Activated CD4-positive, alpha-beta T cell treated with anti-CD3 and anti-CD28 coated beads, Interleukin-2, Interleukin-4, amounts not matched to agents 100 ng/mL and 50 ng/mL, durations not matched to agents 16 hours and 8 hours (primary cell): ENCODE measurements around the gene ASTL.
"Not testable (repeated sequence)": the region's sequence is repeated elsewhere in the genome, so short reads cannot be mapped to it uniquely, and the experiment has no call there.

Experiments
- DNase-seq: peaks from one replicate; pipeline ENCODE4 v3.0.0-alpha.2; 2020; ENCODE audit warnings: low spot score

ASTL gene

DNA sequence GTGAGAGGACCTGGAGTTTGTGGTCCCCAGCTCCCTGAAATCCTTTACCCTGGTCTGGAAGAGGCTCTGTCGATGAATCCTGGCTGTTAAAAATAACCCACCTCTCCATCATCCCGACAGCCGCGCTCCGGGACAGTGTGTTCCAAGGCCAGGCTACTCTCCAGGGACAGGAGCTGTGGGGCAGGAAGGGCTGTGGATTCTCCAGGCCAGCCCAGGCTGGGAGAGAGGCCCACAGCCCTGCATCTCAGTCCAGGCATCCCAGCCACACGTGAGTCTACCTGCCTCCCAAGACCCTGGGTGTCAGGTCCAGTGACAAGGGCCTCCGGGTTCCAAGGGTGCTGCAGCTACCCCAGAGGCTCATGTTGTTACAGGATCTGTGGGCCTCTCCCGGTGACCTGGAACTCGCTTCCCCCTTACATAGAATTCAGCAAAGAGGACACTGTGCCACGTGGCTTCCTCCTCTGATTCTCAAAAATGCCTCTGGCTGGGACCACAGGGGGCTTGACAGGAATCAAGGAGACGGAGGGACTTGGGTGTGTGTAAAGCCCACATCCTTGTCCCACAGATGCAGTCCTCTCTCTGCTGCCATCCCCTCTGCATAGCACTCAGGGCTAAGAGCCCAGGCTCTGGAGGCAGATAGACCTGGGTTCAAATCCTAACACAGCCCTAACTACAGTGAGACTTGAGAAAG is 39.3 kb downstream of the ASTL start:
- DNase-seq = no peak

DNA sequence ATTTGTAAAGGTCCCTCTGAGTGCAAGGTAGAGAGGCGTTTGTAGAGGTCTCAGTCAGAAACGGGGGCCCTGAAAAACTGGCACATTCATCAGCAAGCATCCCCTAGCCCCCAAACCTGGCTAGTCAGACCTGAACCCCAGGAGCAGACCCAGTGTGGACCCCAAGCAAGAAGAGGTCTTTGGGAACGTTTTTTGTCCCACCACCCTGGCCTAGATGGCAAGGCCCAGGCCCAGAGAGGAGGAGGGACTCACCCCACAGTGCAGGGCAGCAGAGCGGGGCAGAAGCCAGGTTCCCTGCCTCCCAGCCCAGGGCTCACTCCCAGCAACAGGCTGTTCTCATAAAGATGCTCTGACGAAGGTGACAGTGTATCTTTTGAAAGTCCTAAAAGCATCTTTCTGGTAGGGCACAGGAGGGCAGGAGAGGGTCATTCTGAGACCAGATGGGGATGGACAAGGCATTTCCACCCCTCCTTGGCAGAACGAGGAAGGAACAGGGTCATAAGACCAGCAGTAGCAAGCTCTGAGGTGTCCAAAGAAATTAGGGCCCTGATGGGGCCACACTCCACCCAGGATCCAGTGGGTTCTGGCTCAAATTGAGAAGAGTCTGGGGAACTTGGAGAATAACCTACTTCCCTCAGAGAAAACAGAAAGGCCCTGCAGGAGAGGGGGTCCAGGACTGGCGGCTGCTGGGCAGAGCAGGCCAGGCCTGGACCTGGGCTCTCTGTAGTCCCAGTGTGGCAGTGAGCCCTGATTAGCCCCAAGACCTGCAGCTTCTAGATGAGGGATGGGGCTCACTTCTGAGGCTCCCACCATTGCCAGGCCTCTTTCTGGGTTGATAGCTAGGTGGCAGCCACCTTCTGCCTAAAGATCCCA is 40.1 kb downstream of the ASTL start:
- DNase-seq = no peak

DNA sequence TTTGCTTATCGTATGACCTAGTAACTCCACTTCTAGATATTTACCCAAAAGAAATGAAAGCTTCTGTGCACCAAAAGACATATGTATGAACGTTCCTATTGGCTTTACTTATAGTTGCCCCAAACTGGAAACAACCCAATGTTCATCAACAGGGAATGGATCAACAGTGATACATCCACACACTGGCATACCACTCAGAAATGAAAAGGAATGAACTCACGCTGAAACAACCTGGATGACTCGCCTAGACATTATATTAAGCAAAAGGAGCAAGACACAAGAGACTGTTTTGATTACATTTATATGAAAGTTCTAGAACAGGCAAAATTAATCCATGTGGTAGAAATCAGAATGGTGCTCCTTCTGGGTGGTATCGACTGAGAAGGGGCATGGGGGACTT is 40.9 kb downstream of the ASTL start:
- no peak for DNase-seq

DNA sequence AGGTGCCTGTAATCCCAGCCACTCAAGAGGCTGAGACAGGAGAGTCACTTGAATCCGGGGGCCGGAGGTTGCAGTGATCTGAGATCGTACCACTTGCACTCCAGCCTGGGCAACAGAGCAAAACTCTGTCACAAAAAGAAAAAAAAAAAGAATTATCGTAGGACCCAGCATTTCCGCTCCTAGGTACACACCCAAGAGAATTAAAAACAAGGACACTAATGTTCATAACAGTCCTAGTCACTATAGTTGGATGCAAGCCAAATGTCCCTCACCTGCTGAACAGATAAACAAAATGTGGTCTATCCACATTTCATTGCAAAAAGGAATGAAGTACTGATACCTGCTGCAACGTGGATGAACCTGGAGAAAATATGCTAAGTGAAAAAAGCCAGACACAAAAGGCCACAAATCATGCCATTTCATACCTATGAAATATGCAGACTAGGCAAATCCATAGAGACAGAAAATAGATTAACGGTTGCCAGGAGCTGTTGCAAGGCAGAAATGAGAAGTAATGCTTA is 43.1 kb downstream of the ASTL start:
- no peak for DNase-seq

DNA sequence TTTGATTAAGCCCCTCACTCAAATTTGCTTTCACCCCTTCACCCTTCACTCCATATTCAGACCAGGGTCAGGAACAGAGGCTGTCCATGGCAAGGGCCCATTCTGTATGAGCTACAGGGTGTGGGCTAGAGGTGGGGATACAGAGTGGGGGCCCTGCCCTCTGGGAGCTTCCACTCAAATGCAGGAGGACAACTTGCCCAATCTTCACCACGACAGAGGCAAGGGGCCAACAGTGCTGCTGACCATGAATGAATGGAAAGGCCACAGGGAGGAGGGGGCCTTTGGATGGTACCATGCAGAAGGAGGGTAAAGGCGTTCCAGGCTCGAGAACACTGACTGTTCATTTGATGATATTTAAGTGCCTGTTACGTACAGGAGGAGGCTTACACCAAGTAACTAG is 44.8 kb downstream of the ASTL start:
- no peak for DNase-seq

DNA sequence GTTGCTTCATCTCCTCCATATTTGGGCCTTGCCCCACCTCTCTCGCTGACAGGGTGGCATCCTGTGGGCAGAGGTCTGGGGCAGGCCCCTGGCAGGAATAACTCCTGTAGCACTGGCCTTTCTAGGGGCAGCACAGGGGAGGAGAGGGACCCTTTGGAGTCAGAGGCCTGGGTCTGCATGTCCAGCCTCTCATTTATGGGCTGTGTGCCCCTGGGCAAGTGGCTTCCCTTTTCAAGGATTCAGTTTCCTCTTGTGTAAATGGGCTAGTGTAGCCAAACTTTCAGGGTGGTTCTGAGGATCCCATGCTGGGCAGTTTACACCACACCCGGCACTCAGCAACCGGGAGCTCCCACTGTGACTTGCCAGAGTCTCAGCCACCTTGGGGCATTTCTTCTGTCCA is 45.4 kb downstream of the ASTL start:
- DNase-seq = no peak

DNA sequence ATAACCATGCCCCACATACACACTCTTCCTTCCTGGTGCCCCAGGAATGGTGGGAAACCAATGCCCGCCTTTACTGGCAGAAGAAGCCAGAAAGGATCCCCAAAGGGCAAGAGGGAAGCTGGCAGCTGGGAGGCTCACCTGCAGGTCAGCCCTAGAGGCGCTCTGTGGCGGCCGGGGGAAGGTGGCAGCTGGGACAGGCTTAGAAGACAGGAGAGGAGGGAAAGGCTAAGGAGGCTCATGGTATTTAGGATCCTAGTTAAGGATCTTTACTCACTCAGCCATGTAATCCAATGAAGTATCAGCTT is 45.8 kb downstream of the ASTL start:
- no peak for DNase-seq

DNA sequence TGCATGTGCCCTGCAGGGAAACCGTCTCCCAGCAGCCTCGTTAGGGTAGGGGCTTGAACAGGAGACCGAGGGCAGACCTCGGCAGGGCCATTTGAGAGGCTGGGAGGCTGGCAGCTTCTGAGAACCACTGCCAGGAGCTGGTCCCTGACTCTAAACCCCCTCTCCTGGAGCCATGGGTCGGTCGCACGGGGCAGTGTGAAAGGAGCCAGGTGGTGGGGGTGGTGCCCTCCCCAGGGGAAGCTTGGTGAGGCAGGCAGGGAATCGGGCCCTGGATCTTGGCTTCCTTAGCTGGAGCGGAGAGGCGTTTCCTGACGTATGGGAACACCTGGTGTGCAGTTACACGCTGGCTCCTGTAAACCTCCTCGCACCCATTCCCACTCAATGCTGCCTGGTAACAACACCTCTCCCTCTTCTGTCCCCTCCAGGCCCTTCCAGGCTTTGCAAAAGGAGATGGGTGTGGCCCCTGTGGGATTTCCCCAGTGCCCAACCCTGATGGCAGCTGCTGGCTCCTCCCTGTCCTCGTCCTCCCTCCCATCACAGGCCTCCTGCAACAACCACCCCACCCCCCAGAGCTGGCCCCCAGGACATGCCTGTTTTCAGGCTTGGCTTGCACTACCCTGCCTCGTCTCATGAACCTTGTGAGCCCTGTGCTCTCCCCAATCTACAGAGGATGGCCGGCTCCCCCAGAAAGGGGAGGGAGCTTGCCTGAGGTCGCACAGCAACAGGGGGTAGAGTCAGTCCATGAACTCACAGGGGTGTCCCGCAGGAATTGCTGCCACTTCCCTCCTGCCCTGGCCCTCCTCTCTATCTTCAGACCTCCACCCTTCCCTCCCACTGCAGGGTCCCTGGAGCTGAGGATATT is 46.4 kb downstream of the ASTL start:
- DNase-seq = no peak

DNA sequence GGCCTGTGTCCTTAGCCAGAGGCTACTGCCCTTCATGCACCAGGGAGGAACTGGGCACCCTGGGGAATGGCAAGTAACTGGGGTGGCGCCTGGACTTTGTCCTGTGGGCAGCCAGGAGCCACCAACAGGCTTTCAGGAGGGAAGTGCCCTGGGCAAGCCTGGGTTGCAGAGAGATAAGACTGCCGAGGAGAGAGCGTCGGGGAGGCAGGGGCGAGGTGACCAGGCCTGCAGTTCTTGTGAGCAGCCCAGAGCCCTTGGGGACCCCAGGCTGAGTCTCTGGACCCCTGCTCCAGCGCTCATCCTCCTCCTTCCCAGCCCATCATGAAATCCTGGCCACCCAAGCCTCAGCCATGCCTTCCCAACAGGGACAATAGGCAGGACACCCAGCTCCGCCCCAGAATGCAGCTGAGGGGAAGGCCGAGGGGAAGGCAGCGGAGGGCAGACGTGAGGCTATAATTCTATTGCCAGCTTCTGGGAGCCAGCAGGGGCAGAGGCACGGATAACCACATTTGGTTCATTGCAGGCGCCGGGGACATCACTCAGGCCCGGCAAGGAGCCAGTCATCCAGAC is 47.1 kb downstream of the ASTL start:
- DNase-seq = no peak

DNA sequence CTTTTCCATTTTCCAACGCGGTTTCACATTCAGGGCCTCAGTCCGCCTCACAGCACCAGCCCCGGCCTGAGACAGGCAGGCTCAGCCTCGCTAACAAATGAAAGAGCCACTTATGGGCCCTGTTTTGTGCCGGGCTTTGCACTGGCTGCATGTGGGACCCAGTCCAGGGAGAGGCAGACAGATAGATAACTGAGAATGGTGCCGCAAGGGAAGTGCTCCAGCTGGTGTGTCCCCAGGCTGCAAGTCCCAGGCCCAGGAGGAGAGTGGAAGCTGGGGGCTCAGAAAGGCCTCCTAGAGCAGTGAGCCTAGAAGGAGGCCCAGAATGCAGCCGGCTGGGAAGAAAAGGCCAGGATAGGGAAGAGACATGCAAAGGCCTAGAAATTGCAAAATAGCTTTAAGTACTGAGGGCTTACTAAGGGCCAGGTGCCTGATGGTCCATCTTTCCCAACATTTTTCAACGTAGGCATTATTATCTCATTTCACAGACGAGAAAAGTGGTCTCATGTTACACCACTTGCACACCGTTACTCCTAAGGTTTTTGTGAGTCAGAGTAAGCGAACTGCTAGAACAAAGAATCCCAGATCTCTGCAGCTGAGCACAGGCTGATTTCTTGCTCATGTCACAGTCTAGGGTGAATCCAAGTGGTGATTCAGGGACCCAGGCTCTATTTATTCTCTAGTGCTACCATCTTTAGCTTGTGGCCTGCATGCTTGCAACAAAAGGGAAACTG is 47.9 kb downstream of the ASTL start:
- DNase-seq = no peak

DNA sequence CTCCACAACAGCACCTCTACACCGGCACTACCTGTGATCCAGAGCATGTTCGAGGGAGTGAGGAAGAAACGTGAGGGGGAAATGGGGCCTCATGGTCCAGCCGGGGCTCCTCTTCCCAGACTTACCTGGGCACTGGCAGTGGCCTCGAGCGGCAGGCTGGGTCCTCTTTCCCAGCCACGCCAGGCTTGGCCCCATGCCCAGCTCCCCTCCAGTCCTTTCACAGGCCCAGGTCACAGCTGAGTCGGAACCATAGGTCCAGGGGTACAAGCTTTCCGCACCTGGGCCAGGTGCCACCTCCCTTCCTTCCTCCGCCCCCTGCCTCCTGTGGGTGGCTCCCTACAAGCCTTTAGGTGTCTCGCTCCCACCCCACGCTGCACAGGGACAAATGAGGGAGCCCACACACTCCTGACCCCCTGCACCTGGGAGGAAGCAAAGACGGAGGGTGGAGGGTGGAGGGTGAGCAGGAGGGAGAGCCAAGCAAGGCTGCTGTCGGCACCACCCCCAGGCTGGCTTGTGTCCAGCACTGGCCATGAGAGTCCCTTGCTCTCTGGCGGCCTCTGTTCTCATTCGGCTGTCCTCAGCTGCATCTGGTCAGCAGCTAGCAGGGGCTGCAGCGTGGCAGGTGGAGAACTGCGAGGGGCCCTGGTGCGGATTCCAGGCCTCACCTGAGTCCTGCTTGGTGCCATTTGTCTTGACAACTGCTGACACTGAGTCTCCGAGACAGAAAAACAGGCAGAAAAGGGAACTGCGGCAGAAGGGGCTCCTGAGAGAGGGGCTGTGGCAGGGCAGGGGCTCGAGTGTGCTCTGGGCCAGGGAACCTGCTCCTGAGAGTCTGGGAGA is 48.7 kb downstream of the ASTL start:
- no peak for DNase-seq

DNA sequence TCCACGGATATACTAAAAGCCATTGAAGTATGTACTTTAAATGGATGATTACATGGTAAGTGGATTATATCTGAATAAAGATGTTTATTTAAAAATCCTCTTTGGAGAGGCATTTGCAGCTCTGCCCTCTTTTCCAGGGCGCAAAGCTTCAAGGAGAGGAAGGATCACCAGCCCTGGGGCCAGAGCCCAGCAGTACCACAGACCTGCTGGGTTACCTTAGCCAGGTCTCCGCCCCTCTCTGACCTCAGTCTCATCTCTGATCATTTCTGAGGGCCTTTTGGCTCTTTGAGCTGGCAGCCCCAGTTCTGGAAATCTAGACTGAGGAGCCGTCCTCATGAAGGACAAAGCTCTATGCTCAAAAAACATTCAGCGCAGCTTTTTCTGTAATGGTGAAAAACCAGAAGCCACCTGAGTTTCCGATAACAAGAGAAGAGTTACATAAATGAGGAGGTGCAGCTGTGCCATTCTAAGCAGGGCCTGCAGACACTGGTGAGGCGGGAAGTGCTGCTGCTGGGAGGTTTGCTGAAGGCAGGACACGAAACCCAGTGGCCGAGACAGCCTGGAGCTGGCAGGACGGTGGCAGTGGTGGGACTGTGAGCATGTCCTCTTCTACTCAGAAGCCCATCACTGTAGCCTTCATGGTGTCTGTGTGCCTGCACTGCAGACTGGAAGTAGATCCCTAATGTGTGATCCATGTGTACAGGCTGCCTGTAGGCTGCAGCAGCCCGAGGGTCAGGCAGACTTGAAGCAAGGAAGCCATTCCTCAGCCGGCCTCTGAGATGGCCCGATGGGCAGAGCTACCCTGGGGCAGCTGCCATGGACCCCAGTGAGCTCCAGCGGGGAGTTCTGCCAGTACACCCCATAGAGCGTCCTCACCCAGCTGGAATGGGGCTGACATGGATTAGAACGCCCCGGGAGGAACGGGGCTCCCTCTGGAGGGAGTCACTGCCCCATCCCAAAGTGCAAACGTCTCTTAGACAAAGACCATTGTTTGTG is 49.7 kb downstream of the ASTL start:
- DNase-seq = no peak

DNA sequence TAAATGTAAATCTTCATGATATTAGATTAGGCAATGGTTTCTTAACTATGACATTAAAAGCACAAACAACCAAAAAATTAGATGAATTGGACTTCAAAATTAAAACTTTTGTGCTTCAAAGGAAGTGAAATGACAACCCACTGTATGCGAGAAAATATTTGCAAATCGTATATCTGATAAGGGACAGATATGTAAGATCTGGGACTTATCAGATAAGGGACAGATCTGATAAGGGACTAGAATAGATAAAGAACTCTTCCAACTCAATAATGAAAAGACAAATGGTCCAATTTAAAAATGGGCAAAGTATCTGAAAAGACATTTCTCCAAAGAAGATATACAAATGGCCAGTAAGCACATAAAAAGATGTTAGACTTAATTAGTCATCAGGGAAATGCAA is 51.2 kb downstream of the ASTL start:
- DNase-seq = no peak

DNA sequence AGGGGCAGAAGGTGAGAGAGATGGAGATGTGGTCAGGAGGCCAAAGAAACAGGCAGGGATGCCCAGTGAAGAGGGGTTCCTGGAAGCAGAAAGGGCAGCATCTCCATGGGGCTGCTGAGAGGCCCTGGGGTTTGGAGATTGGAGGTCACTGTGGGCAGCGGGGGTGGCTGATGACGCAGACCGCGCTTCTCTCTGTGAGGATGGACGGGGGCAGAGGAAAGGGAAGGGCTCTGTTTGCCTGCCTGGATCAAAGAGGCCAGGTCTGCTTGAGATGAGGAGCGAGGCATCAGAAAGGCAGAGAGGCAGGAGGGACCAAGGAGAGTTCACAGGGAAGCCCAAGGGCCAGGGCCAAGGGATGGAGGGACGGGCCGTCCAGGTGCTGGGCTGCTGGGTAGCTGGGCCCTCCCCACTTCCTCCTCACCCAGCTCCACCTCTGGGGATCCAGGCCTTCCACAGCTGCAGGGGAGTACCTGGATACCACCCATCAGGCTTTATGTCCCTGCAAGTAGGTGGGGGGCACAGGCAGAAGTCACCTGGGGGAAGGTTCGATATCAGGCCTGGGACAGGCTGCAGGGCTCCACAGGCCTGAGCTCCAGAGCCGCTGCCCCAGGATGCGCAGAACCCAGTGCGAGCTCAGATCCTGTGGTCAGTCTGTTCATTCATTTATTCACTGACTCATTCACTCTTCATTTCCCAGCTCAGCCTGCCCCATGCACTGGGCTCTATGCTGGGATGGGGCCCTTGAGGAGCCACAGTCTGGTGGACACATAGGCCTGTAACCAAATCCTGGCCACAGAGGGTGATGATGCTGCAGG is 52.6 kb downstream of the ASTL start:
- DNase-seq = no peak

DNA sequence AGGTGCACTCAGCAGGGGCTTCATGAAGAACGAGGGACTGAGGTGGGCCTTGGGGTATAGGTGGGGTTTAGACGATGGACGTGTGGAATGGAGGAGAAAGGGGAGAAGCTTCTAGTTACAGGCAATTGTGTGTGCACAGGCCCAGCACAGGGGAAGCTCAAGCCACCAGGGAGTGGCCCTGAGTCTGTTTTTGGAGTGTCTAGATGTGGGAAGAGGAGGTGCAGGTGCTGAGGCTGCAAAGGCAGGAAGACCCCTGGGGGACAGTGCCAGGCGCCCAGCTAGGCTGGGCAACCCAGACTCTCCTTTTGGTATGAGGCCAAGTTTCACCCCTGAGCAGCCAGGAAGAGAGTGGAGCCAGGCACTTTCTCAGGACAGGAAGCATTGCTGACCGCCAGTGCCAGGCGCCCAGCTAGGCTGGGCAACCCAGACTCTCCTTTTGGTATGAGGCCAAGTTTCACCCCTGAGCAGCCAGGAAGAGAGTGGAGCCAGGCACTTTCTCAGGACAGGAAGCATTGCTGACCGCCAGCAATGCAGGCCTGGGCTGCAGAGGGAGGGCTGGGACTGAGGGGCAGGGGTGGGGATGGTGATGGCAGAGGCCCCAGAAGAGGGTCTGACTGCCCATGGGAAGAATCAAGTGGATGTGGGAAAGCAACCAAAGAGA is 53.3 kb downstream of the ASTL start:
- DNase-seq = not testable (repeated sequence)

DNA sequence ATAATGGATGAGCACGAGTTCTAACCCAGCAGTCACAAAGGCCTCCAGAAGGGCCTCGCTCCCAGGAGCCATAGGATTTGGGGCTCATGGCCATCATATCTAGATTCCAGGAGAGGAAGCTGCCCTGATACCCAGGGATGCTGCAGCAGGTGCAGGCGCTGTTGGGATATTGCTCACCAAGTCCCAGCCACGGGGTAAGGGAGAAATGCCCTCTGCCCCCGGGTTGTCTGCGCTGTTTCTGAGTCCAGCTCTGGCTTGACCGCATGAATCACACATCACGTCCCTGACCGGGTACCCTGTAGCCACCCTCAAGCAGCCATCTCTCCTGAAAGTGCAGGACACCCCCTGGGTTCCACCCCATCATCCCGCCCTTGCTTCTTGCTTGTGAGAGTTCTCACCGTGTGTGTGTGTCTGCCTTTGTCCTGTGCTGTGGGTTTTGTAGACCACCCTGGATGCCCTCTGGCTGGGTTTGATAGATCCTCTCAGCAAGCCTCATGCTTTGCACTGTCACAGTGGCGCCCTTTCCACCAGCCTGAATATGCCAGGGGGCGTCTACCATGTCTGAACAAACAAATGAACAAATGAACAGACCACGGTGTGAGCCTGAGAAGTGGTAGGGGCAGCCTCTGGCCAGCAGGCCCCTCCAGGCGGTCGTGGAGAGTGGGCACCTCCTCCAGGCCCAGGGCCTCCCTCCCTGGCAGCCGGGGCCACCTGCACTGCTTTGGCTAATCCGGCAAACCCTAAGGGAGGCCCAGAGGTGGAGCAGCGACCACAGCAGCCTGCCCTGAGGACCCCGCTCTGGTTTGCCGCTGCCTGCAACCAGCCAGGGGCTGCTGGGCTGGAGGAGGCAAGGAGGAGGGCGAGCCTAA is 54.1 kb downstream of the ASTL start:
- no peak for DNase-seq
